K562 (cell line): ENCODE measurements around the gene SLC38A1. TPM values are rescaled to one million over a fixed set of nuclear protein-coding genes. Genes with fewer than 3 reads are reported as not detected.

Experiments
- EP400 ChIP-seq: fragments of 450-650 bp; IDR thresholded peaks from 2 replicates; pipeline ENCODE4 v1.6.1; 2017; ENCODE audit warnings: antibody characterized with exemption, mild to moderate bottlenecking, moderate library complexity
- NR4A1 ChIP-seq, 2 experiments: fragments of 250-450 bp in 1 of 2; fragments of 450-650 bp in 1 of 2; sonication (Bioruptor Pico) in 1 of 2; IDR thresholded peaks; 2 replicates each; pipeline versions ENCODE4 v1.4.0 to v1.6.1; 2016 to 2020; ENCODE audit warnings: mild to moderate bottlenecking in 2 of 2, missing compliant biosample characterization in 1 of 2, missing genetic modification characterization in 1 of 2, moderate library complexity in 1 of 2
- TAF7 ChIP-seq: fragments of 450-650 bp; IDR thresholded peaks from 2 replicates; pipeline ENCODE4 v1.6.1; 2016; ENCODE audit warnings: missing genetic modification characterization, missing compliant biosample characterization
- TRIM28 ChIP-seq: fragments of 450-650 bp; IDR thresholded peaks from 2 replicates; pipeline ENCODE4 v1.6.1; 2017
- polyA plus RNA-seq, 8 experiments: library from polyadenylated mRNA; depleted of rRNA in 4 of 8; stranded (reverse) in 5 of 8; unstranded in 3 of 8; fragments of >200 nt; fragmentation: Nextera tagmentation in 2 of 8; fragmentation: Illumina TruSeq in 1 of 8; extraction: Ambion mirVana in 2 of 8; extraction: Trizol in 1 of 8; gene quantifications; 2 replicates each; pipeline versions ENCODE4 v1.2.1 to v1.2.3, GENCODE V29; 2011 to 2014; ENCODE audit warnings: inconsistent platforms in 1 of 8, missing spikeins in 1 of 8
- total RNA-seq, 7 experiments: library from RNA; depleted of rRNA in 6 of 7; stranded (reverse); fragments of >200 nt in 6 of 7; fragmentation: Illumina TruSeq in 2 of 7; extraction: Trizol in 2 of 7; gene quantifications; 2 replicates each; pipeline versions ENCODE4 v1.2.1 to v1.2.3, GENCODE V29; 2011 to 2021; ENCODE audit warnings: low replicate concordance in 1 of 7
- TF ChIP-seq, protein P1 (sequence below), 3 experiments: fragments of 200-800 bp in 1 of 3; fragments of 250-450 bp in 1 of 3; fragments of 450-650 bp in 1 of 3; sonication (Bioruptor Pico) in 1 of 3; sonication (Bioruptor generic) in 1 of 3; formaldehyde crosslinking in 1 of 3; IDR thresholded peaks; 2 replicates each; pipeline versions ENCODE4 v1.6.1 to v1.8.0; 2016 to 2022; ENCODE audit warnings: mild to moderate bottlenecking in 2 of 3, missing genetic modification characterization in 2 of 3, missing compliant biosample characterization in 1 of 3, moderate library complexity in 1 of 3
- TF ChIP-seq, protein P2 (sequence below): sonication (generic); formaldehyde crosslinking; IDR thresholded peaks from 2 replicates; pipeline ENCODE4 v1.9.0; 2022; ENCODE audit warnings: mild to moderate bottlenecking, missing genetic modification reagents
- TF ChIP-seq, protein P3 (sequence below), 2 experiments: fragments of 450-650 bp in 1 of 2; IDR thresholded peaks; 2 replicates each; pipeline ENCODE4 v1.6.1; 2011 to 2017; ENCODE audit warnings: low read depth in 2 of 2, antibody characterized with exemption in 1 of 2, borderline replicate concordance in 1 of 2, low read length in 1 of 2, mild to moderate bottlenecking in 1 of 2, mixed read lengths in 1 of 2; ENCODE audit not compliant: control insufficient read depth in 1 of 2
- TF ChIP-seq, protein P4 (sequence below), 2 experiments: fragments of 450-650 bp in 1 of 2; sonication (generic) in 1 of 2; formaldehyde crosslinking in 1 of 2; IDR thresholded peaks in 1 of 2; conservative IDR thresholded peaks in 1 of 2; 2 replicates each; pipeline versions ENCODE4 v1.6.1 to v1.8.1; 2016 to 2023; ENCODE audit warnings: mild to moderate bottlenecking in 2 of 2, moderate library complexity in 2 of 2, inconsistent platforms in 1 of 2, missing genetic modification reagents in 1 of 2

SLC38A1 gene
- total and polyA plus RNA-seq, 9 of the 15 experiments (the other 6 are each of a cell fraction or from before 2014, with no cell fraction given): 51.9 to 112 (median 75.0) TPM

DNA sequence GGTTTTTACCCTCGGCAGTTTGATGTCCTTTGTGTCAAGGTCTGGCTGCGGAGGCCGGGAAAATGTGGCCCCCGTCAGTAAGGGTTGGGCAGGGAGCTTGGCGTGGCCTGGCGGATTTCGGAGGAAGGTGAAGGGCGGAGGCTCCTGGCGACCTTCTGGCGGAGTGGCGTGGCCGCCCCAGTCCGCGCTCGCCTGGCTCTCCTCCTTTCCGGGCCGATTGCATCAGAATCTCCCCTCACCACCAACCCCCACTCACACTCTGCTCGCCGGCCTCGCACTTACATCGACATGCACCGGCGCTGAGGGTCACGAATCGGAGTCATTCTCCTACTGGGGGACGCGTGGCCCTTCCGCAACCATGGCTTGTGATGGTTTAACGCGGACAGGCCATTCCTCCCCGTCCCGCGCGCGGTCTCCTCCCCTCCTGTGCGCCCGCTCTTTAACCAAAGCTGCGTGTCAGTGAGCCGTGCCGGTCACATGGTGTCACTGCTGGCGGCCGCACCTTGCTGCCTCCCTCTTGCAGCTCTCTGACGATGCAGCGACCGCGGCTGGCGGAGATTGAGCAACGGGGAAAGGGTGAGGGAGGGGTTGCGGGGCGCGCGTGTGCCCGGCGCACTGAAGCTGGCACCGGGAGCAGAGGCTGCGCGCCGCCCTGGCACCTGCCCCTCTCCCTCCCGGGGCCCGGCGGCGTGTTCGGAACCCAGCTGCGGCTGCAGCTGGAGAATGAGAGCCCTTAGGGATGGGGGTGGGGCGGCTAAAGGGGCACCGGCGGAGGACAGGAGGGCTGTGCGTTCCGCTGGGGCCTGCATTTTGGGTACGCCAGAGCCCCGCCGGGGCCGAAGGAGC lies at the start of gene SLC38A1 (continued):
- TF ChIP-seq, protein P1, sequence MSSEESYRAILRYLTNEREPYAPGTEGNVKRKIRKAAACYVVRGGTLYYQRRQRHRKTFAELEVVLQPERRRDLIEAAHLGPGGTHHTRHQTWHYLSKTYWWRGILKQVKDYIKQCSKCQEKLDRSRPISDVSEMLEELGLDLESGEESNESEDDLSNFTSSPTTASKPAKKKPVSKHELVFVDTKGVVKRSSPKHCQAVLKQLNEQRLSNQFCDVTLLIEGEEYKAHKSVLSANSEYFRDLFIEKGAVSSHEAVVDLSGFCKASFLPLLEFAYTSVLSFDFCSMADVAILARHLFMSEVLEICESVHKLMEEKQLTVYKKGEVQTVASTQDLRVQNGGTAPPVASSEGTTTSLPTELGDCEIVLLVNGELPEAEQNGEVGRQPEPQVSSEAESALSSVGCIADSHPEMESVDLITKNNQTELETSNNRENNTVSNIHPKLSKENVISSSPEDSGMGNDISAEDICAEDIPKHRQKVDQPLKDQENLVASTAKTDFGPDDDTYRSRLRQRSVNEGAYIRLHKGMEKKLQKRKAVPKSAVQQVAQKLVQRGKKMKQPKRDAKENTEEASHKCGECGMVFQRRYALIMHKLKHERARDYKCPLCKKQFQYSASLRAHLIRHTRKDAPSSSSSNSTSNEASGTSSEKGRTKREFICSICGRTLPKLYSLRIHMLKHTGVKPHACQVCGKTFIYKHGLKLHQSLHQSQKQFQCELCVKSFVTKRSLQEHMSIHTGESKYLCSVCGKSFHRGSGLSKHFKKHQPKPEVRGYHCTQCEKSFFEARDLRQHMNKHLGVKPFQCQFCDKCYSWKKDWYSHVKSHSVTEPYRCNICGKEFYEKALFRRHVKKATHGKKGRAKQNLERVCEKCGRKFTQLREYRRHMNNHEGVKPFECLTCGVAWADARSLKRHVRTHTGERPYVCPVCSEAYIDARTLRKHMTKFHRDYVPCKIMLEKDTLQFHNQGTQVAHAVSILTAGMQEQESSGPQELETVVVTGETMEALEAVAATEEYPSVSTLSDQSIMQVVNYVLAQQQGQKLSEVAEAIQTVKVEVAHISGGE (CRISPR knock-in tag; IDR thresholded peaks at IDR 0.05): no peak; a peak in 1 of 6 replicates
- TF ChIP-seq TAF7 (tag) (peak; percentile 87), EP400 (peak; percentile 99), TRIM28 (peak; percentile 74; the same call in 1 of the 2 replicates), NR4A1 (CRISPR knock-in tag; IDR thresholded peaks at IDR 0.05) (no peak; the same call in 1 of the 2 replicates), NR4A1 (tag; IDR thresholded peaks at IDR 0.05) (peak; percentile 75)
- TF ChIP-seq, protein P2, sequence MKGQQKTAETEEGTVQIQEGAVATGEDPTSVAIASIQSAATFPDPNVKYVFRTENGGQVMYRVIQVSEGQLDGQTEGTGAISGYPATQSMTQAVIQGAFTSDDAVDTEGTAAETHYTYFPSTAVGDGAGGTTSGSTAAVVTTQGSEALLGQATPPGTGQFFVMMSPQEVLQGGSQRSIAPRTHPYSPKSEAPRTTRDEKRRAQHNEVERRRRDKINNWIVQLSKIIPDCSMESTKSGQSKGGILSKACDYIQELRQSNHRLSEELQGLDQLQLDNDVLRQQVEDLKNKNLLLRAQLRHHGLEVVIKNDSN (CRISPR knock-in tag): peak; percentile 94
- TF ChIP-seq, protein P3, sequence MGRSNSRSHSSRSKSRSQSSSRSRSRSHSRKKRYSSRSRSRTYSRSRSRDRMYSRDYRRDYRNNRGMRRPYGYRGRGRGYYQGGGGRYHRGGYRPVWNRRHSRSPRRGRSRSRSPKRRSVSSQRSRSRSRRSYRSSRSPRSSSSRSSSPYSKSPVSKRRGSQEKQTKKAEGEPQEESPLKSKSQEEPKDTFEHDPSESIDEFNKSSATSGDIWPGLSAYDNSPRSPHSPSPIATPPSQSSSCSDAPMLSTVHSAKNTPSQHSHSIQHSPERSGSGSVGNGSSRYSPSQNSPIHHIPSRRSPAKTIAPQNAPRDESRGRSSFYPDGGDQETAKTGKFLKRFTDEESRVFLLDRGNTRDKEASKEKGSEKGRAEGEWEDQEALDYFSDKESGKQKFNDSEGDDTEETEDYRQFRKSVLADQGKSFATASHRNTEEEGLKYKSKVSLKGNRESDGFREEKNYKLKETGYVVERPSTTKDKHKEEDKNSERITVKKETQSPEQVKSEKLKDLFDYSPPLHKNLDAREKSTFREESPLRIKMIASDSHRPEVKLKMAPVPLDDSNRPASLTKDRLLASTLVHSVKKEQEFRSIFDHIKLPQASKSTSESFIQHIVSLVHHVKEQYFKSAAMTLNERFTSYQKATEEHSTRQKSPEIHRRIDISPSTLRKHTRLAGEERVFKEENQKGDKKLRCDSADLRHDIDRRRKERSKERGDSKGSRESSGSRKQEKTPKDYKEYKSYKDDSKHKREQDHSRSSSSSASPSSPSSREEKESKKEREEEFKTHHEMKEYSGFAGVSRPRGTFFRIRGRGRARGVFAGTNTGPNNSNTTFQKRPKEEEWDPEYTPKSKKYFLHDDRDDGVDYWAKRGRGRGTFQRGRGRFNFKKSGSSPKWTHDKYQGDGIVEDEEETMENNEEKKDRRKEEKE (IDR thresholded peaks at IDR 0.05; ENCODE audit: borderline replicate concordance in 1 of 2, control insufficient read depth in 1 of 2, low read depth in 2 of 2, low read length in 1 of 2): no peak
- TF ChIP-seq, protein P4, sequence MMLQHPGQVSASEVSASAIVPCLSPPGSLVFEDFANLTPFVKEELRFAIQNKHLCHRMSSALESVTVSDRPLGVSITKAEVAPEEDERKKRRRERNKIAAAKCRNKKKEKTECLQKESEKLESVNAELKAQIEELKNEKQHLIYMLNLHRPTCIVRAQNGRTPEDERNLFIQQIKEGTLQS (IDR thresholded peaks at IDR 0.05): peak; percentile 96
- TF ChIP-seq, protein P4 (CRISPR knock-in tag; conservative IDR thresholded peaks at IDR 0.05): no peak; the same call in 1 of the 2 replicates
